HG03565 (cell line): ENCODE data around the gene KRT1.

ENCODE experiments used
- ATAC-seq: cut with Tn5 transposase; IDR thresholded peaks from one replicate; pipeline ENCODE4 v1.9.1; 2021; ENCODE audit warnings: mild to moderate bottlenecking, moderate library complexity; ENCODE audit not compliant: unreplicated experiment

KRT1 gene

DNA sequence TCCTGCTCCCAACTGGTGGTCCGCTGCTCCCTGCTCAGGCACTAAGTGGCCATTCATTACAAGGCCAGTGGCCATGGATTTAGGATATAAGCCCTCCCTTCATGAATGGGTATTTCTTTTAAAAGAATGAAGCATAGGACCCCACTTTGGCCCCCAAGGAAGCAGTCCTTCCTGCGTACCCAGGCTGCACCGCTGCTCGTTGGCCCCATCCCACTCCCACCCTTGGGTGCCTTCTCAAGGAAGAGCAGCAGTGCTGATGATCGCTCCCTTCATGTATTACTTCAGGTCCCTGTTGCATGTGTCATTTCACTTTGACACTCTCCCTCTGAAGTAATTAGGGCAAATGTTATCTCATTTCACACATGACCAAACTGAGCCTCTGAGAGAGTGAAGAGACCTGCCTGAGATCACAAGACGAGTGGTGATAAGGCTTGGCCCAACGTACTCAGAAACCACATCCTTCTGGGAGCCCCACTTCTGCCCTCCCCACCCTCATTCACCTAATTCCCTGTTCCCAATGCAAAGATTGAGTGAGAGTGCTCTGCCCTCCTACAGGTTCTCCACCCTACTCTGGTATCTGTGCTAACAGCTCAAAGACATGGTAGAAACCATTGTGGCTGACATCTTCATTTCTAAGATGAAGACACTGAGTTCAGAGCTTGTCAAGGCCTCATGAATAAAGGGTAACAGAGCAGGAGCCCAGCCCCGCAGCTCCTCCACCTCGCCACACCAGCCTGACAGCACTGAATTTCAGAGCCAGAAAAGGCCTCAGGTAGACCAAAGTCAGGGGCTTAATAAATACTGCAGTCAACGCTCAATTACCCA lies 17.9 kb downstream of the KRT1 start:
- no peak for ATAC-seq

DNA sequence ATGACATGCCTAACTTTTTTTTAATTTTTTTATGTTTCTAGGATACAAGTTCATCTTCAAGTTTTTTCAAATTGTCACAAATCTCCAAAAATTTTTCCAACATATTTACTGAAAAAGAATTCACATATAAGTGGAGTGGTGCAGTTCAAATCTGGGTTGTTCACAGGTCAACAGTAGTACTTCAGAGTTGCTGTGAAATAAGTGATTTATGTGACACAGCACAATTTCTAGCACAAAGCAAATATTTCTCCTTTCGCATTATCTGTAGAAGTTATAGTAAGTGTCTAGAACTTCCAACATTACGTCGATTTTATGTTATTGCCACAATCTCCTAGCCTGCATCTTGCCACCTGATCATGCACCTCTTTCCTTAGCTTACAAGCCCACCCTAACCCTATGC lies 18.5 kb downstream of the KRT1 start:
- no peak for ATAC-seq

DNA sequence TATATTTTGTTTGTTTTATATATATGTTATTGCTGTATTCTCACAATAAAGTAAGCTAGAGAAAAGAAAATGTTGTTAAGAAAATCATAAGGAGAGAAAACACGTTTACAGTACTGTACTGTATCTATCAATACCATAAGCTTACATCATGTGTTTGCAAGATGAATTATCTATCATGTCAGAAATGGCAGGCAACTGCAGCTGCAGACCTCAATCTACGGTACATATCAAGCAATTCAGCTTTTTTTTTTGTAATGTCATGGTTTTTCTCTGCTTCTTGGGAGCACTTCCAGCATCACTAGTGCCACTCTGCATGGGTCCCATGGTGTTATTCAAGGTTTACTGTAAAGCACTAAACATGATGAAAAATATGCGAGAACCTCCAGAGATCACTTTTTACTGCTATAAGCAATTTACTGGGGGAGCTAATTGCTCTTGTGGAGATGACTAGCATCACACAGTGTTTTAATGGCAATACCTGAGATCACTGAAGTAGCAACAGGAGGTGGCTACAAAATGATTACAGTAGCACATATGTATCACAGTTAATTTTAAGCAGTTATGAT lies 19.2 kb downstream of the KRT1 start:
- ATAC-seq: no peak

DNA sequence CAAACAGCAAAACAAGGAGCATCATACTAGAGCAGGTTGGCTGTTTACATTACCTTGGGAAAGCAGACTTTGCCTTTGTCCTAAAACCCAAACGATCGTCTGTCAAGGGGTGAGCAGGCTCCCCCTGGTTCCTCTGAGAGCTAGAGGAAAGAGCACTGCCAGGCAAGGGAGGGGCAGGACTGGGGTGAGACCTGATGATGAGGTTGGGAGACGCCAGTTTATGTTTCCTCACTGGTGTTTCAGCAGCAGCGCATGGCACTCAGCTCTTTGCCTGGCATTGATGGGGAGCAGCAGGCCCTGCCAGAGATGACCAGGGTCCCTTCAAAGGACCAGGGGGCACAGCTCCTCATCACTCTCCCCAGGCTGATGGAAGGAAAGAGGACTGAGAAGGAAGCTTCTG lies 20.3 kb downstream of the KRT1 start:
- ATAC-seq: no peak

DNA sequence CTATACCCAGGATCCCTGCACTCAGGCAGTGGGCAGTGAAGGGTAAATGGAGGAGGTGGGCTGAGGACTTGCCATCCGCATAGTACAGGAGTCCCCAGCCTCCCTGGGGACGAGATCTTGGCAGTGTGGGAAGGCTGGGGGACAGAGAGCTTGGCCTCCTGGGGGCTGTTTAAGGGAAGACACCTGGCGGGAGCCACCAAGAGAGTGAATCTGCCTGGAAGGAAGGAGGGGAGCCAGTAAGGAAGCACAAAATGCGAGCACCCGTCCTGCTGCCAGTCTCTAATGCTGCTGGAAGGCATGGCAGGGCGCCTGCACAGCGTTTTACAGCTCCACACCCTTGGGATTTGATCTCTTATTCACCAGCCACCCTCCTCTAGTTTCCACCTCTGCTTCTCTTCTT lies 20.8 kb downstream of the KRT1 start:
- ATAC-seq: no peak

DNA sequence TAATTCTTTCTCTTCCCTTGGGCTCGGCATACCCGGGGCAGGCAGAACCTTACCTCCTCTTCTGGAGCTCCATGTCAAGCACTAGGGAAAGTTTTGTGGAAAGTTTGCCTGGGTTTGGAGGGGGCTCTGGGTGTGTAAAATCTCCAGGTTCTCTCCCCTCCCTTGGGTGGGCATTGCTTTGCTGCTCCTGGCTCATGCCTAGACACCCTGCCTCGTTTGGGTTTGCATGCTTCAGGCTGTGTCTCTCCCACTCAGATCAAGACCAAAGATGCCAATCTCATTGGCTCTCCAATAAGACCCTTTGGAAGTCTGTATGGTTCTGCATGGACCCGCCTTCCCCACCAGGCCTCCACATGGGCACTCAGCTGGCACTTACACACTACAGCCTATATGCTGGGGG lies 22.0 kb downstream of the KRT1 start:
- no peak for ATAC-seq

DNA sequence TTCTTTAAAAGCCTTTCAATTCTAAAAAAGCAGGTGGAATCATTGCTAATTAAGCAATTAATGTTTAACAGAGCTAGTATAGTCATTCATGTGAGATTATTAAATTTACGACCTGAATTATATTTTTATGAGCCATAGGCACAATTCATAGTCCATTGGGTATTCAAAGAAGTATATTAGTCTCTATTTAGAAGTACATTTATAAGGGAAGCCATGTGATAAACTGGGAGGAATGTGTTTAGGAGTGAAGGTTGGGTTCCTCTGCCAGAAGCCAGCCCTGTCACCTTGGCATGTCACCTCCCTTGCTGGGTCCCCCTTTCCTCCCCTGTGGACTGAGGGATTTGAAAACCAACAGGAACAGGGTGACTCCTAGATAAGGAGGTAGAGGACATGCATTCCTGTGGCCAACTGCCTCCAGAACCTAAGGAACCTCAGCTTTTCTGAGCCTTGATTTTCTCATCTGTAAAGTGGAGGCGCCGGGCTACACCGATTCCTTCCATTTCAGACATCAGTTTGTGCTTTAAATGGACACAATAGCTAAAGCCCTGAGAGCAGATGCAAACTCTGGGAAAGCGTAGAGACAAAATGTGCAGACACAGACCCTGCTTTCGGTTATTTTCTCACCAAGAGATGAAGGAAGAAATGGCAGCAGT lies 22.8 kb downstream of the KRT1 start:
- ATAC-seq: no peak

DNA sequence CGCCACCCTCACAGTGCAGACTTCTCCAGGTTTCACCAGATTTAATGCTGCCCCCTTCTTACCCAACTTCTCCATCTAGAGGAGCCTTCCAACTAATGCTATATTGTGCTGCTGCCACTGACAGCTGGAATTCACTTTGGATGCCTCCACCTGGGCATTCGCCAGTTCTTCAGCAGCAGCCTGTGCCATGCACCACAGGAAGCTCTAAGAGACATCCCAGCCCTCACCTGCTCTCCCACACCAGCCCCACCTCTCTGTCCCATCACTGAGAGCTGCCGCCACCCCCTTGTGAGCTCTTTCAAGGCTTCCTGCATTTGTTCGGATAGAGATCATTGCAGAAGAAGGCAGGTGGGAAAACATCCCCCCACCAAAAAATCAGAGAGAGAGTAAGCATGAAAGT lies 23.6 kb downstream of the KRT1 start:
- ATAC-seq: no peak

DNA sequence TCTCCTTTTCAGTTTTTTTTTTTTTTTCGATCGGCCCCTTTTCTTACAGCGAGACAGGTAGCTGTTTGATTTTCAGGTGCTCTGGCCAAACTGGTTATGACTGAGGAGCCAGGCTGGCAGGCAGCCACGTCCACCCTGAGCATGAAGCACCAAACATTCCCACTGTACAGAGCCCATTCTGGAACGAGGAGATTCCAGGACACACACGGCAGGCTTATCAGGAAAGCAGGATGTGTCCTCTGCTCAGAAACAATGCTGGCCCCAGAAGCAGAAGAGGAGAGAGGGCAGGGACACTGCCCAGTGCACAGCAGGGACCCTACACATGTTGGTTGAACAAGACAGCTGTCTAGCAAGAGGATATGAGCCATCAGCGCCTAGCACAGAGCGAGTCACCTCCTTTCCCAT lies 24.5 kb downstream of the KRT1 start:
- no peak for ATAC-seq

DNA sequence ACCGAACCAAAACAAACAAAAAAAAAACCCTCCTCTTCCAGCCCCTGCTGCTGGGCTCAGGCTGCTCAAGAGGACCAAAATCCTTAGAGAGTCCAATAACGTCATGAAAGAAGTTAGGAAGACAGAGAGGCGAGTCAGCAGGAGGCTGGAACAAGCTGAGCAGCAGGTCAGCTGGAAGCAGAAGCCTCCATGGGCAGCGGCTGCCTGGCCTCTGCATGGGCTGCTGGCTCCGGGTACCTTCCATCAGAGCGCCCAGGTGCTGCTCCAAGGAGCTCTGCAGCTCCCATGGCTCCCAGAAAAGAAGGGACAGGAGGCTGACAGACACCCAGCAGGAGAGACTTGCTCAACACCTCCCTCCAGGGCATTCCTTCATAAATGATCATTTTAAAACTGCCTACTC lies 25.0 kb downstream of the KRT1 start:
- ATAC-seq: no peak

DNA sequence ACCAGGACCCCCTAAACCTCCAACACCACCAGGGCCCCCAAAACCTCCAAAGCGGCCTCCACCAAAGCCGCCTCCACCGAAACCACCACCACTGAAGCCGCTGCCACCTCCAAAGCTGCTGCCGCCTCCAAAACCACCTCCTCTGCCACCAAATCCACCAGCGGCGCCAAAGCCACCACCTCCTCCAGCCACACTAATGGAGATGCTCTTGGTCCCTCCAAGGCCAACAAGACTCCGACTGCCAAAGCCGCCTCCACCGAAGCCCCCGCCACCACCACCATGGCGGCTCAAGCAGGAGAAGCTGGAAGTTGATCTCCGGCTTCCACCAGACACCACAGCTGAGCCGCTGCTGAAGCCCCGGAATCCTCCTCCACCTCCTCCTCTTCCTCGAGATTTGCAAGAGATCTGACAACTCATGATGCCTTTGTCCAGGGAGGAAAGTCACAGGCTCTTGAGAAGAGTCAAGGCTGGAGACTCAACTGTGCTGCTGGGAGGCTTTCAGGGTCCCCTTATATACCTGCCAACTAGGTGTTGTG lies 28.4 kb downstream of the KRT1 start, which contains the start of gene KRT2:
KRT2 (minus strand) TSS at position 486 of the 536 bp plus-strand sequence; CDS start at position 417, 69 bp downstream.
- ATAC-seq: no peak

DNA sequence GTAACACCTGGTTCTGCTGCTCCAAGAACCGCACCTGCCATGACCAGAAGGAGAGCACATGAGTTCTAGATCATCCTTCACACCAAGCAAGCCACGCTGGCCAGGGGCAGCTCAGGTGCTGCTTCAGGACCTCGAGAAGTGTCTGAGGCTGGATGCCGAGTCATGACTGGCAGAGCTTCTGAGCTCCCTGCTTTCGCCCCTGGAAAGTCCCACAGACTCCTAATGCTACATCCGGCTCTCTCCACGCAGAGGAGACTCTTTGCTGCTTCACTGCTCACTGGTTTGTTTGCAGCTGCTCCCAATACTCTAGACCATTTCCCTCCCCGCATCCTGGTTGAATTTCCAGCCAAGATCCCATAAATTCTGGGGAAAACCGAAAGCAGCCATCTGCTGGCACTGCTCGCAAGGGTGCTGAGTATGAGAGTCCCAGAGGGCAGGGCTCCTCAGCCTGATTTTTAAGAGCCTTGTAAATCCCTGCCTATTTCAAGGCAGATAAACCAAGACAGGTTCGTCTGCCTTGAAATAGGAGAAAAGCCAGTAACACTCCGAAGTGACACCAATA lies 29.6 kb downstream of the KRT1 start:
- ATAC-seq: no peak

DNA sequence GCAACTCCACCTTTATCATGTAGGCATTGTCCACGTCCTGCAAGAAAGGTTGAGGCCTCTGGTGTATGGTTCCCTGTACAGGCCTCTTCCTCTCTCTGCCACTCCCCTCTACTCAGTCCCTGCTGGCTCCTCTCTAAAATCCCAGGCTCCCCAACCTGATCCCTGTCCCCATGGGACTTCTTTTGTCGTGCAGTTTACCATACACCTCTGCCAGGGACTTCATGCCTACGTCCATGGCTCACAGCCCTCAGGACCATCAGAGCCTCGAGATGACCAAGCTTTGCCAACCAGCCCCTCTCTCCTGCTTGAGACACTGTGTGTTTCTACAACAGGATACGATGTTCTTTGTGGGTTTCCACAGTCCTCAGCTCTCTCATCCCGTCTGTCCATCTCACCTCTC lies 31.1 kb downstream of the KRT1 start:
- no peak for ATAC-seq

DNA sequence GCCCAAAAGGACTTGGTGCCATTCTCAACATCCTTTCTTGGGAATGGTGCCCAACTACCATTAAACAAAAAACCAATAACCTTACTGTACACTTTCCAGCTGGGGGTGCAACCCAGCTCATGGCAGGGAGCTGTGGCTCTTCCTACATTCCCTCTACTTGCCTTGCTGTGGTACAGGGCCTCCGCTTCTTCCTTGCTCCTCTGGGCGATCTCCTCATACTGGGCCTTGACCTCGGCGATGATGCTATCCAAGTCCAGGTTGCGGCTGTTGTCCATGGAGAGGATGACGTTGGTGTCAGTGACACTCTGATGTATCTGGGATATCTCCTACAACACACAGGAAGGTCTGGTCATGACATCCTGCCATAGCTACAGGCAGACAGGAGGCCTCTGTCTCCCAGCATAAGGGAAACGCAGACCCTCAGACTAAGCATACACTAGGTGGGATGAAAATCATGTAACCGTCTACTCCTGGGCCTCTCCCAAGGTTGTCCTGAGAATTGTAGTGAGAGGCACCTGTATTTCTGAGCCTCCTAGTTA lies 32.1 kb downstream of the KRT1 start:
- no peak for ATAC-seq

DNA sequence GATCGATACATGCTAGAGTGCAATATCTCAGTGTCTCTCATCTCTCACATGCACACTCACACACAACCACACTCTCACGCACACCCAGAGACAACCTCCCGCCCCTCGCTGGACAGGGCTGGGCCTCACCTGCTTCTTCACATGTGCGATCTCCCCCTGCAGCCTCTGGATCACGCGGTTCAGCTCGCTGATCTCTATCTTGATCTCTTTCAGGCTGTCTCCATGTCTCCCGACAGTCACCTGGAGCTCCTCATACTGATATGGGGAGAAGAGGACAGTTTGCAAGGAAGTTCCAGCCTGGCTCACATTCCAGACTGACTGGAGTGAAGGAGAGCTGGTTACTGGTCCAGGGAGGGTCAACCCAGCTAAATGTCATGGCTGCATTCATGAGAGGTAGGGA lies 32.6 kb downstream of the KRT1 start:
- ATAC-seq: no peak

DNA sequence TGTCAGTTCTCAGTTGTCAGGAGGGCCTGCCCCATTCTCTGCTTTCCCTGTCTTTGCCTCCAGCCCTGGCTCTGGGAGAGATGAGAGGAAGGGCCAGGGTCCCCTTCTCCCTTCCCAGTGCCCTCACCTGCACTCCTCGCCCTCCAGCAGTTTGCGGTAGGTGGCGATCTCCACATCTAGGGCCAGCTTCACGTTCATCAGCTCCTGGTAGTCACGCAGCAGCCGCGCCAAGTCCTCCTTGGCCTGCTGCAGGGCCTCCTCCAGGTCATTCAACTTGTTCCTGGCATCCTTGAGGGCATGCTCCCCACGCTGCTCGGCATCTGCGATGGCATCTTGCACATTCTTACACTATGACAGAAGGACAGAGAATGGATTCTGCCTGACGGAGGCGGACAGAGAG lies 33.6 kb downstream of the KRT1 start:
- ATAC-seq: no peak

DNA sequence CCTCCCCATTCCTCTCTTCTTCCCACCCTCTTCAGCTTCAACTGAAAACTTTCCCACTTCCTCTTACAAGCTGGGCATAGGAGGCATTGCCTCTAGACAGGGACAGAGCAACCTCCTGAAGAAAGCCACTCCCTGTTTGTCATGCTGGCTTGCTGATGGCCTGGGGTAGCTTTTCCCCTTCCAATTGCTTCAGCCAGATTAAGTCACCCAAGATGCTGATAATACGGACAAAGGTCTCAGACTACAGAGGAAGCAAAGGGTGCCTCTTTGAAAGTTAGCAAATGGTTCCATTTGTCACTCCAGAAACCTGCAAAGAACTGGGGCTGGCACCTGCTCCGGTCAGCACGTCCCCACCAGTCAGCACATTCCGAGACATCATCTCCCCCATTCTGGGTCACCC lies 34.2 kb downstream of the KRT1 start:
- no peak for ATAC-seq

DNA sequence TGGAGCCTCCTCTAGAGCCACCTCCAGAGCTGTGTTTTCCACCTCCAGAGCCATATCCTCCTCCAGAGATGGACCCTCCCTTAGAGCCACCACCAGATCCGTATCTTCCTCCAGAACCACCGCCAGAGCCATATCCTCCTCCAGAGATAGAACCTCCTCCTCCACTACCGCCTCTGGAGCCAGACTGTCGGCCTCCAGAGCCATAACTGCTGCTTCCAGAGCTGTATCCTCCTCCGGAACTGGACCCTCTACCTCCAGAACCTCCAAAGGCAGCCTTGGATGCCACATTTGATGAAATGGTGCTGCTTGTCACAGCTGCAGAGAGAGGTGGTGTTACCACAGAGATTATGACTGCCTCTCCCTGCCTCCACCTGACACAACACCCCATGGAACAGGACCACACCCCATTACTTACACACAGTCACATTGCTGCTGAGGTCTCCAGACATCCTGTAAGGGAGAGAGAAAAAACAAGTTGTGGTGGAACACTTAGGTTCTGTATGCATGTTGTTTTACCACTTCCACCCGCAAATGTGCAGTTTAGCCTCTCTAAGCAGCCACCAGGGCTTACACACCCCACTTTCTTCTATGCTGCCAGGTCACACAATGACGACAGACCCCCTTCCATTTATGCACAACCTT lies 35.0 kb downstream of the KRT1 start:
- ATAC-seq: no peak

DNA sequence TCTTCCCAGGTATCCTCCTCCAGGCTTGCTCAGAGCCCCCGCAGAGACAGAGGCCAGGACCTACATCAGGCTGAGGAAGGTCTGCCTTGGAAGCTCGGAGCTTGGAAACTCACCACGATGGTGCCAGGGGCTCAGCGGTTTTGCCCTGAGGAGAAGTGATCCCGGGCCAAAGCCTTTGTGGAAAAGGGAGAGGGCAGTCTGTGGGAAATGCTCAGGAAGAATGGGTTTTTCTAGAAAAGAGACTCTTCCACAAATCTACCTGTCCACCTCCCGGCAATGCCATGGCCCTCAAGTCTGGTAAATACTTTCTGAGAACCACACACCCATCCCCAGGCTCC lies 36.2 kb downstream of the KRT1 start:
- ATAC-seq: no peak

DNA sequence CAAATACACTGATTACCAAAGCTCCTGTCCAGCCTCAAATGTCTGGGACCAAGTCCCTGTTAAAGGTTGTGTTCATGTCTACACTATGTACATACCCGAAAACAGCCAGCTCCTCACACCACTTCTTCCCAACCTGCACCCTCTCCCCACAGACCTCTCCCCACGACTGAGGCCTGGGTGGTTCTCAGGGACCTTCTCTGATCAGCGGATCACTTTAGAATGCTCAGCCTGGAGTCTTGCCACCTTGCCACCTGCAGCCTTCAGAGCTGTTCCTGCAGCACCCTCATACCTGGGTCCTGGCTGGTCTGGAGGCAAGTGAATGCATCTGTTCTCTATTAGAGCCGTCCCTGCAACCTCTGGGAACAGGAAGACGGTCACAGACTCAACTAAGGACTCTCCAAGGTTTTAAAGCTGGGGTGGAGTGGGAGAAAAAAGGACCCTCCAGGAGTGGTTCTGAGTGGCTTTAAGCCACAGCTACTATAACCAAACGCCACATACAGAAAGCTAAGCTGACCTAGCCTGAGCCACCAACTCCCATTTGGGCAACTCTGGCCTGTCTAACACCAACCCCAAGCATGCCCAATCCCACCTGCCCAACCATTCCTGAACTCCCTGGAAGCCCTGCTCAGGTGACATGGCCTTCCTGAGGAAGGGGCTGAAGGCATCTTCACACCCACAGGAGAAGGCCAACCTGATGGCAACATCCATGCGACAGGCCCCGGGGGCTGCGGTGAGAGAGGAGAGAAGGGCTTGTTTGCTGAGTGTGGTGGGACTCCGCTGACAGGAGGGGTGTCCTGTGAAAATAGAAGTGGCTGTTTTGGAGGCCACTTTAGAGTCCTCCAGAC lies 36.8 kb downstream of the KRT1 start:
- no peak for ATAC-seq
